HepG2 (cell line): ENCODE results near the gene NME9.

Experiments
- ESRRA ChIP-seq: sonication (generic); formaldehyde crosslinking; IDR thresholded peaks from 2 replicates; pipeline ENCODE4 v1.5.1; 2020; ENCODE audit warnings: mild to moderate bottlenecking, low read depth, missing genetic modification reagents
- RXRA ChIP-seq: sonication (generic); formaldehyde crosslinking; IDR thresholded peaks from 2 replicates; pipeline ENCODE4 v1.5.1; 2020; ENCODE audit warnings: missing genetic modification reagents
- TF ChIP-seq, protein P1 (sequence below): sonication (generic); formaldehyde crosslinking; IDR thresholded peaks from 2 replicates; pipeline ENCODE4 v1.5.0; 2020; ENCODE audit warnings: mild to moderate bottlenecking, missing genetic modification reagents, moderate library complexity

DNA sequence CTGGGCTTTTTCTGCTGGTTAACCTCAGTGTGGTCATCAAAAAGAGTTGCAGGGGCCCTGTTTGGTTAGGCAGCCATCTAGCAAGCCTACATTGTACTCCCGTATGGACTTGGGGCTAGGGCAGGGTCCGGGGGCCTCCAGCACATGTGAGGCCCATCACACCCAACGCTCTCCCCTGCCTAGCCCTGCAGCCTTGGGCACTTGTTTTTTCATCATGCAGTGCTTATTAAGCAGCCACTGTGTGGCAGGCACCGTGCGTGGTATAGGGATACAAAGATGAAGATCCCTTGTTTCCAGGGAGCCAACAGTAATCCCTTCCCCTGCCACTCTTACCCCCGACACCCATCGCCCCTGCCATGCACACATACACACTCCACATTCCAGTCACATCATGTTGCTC, 32.9 kb upstream of the NME9 start:
- TF ChIP-seq ESRRA (no peak), RXRA (CRISPR knock-in tag) (no peak)
- TF ChIP-seq, protein P1, sequence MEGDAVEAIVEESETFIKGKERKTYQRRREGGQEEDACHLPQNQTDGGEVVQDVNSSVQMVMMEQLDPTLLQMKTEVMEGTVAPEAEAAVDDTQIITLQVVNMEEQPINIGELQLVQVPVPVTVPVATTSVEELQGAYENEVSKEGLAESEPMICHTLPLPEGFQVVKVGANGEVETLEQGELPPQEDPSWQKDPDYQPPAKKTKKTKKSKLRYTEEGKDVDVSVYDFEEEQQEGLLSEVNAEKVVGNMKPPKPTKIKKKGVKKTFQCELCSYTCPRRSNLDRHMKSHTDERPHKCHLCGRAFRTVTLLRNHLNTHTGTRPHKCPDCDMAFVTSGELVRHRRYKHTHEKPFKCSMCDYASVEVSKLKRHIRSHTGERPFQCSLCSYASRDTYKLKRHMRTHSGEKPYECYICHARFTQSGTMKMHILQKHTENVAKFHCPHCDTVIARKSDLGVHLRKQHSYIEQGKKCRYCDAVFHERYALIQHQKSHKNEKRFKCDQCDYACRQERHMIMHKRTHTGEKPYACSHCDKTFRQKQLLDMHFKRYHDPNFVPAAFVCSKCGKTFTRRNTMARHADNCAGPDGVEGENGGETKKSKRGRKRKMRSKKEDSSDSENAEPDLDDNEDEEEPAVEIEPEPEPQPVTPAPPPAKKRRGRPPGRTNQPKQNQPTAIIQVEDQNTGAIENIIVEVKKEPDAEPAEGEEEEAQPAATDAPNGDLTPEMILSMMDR (CRISPR knock-in tag), result no peak
